Prostate gland (tissue), 2 donors: ENCODE measurements around the gene RASAL2.

Source experiments
- POLR2A ChIP-seq: fragments of 450-650 bp; IDR thresholded peaks from one replicate; pipeline ENCODE4 v1.6.1; 2016; ENCODE audit warnings: antibody characterized with exemption, mild to moderate bottlenecking
- TF ChIP-seq, protein P1 (sequence below), 4 experiments: fragments of 200-600 bp in 2 of 4; fragments of 450-650 bp in 2 of 4; sonication (generic) in 2 of 4; IDR thresholded peaks; 1 replicate in 3 of 4; 2 replicates in 1 of 4; pipeline ENCODE4 v1.5.1; 2016 to 2019; ENCODE audit warnings: antibody characterized with exemption in 4 of 4, mild to moderate bottlenecking in 2 of 4, moderate library complexity in 2 of 4

DNA sequence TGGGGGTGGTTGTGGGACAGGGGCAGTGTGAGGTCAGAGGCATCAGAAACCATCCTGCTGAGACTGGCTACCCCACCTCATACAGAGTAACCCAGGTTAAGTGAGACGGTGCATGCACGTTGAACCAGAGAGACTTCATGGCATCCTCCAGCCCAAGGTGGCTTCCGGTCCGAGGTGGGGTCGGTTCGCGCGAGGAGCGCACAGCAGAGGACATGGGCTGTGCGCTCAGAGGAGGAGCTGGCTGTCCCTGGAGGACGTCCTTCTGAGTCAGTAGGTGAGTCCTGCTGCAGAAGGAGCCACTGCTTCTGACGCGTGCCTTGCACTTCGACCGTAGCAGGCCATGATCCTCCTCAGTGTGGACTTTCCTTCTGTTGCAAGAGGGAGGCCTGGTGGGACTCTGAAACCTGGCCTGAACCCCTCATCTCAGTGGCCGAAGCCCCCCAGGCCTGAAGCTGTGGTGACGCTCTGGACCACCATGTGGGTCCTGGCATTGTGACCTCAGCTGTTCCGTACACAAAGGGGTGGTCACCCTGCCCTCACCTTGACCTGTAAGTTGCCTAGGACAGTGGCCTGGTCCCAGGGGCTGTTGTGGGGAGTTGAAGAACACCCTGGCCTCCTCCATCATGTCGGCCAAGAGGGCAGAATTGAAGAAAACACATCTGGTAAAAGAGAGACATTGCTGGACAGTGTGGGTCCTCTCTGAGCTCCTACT lies 418.8 kb downstream of the RASAL2 start, which contains the start of gene TEX35:
- TF ChIP-seq, protein P1, sequence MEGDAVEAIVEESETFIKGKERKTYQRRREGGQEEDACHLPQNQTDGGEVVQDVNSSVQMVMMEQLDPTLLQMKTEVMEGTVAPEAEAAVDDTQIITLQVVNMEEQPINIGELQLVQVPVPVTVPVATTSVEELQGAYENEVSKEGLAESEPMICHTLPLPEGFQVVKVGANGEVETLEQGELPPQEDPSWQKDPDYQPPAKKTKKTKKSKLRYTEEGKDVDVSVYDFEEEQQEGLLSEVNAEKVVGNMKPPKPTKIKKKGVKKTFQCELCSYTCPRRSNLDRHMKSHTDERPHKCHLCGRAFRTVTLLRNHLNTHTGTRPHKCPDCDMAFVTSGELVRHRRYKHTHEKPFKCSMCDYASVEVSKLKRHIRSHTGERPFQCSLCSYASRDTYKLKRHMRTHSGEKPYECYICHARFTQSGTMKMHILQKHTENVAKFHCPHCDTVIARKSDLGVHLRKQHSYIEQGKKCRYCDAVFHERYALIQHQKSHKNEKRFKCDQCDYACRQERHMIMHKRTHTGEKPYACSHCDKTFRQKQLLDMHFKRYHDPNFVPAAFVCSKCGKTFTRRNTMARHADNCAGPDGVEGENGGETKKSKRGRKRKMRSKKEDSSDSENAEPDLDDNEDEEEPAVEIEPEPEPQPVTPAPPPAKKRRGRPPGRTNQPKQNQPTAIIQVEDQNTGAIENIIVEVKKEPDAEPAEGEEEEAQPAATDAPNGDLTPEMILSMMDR (IDR thresholded peaks at IDR 0.05) = no peak
- no peak for TF ChIP-seq POLR2A
